ENCODE measurements around the gene BLNK. TPM values are rescaled to one million over a fixed set of nuclear protein-coding genes. Genes with fewer than 3 reads are reported as not detected.

BLNK gene
- polyA plus RNA-seq, 1 of the 3 experiments (the other 2 are of a cell fraction): not detected

DNA sequence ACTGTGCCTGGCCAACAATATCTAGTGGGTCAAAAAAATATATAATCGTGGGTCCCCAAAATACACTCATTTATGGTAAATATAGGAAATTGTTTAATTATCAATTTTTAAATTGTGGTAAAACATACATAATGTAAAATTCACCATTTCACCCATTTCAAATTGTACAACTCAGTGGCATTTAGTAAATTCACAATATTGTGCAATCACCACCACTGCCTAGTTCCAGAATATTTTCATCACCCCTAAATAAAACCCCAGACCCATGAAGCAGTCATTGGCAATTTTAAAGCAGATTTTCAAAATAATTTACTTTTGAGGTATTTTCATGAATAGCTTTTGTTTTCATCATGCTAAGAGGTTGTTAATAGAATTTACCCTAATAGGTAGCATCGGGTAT lies 10.2 kb downstream of the BLNK start:
- Histone ChIP-seq H2AFZ (ENCODE audit: low read depth) (no peak overlapping the region), H4K20me1 (ENCODE audit: insufficient read depth) (no peaks in the 10 kb centered on the region), H3K9ac (no peak overlapping the region), H3K36me3 (replicated peaks in 1 of 2; ENCODE audit: control insufficient read depth in 1 of 2, insufficient read depth in 2 of 2, low read length in 1 of 2) (no peaks in the 10 kb centered on the region), H3K79me2 (ENCODE audit: insufficient read depth) (no peaks in the 10 kb centered on the region), H3F3A (replicated peaks; ENCODE audit: insufficient read depth) (no peaks in the 10 kb centered on the region), H3K4me3 (ENCODE audit: low read depth in 2 of 2, low read length in 1 of 2) (no peak overlapping the region), H3K9me3 (no peaks in the 10 kb centered on the region), H3K9me2 (no peaks in the 10 kb centered on the region), H3K27ac (ENCODE audit: low read depth in 2 of 2, low read length in 1 of 2) (no peak overlapping the region), H3K4me1 (ENCODE audit: control insufficient read depth in 1 of 2, insufficient read depth in 2 of 2, low read depth in 1 of 2, low read length in 1 of 2) (no peaks in the 10 kb centered on the region), H3K27me3 (ENCODE audit: insufficient read depth) (no peaks in the 10 kb centered on the region), H3K4me2 (no peak overlapping the region)
- no peak for DNase-seq
- TF ChIP-seq SMC3 (IDR thresholded peaks at IDR 0.05; ENCODE audit: low read depth, low read length) (no peak), EZH2phosphoT487 (IDR thresholded peaks at IDR 0.05; ENCODE audit: borderline replicate concordance, low read depth) (no peak), NFIC (IDR thresholded peaks at IDR 0.05; ENCODE audit: borderline replicate concordance) (no peak), FOSL2 (IDR thresholded peaks at IDR 0.05; ENCODE audit: borderline replicate concordance, low read depth) (no peak), MXI1 (IDR thresholded peaks at IDR 0.05; ENCODE audit: low read depth, low read length) (no peak), MEF2A (IDR thresholded peaks at IDR 0.05; ENCODE audit: borderline replicate concordance, low read depth) (no peak), ELF1 (IDR thresholded peaks at IDR 0.05) (no peak), TCF12 (IDR thresholded peaks at IDR 0.05) (no peak), EP300 (IDR thresholded peaks at IDR 0.05; ENCODE audit: borderline replicate concordance in 1 of 2, low read depth in 1 of 2, low read length in 1 of 2) (no peak), YY1 (IDR thresholded peaks at IDR 0.05; ENCODE audit: low read depth) (no peak)
- TF ChIP-seq, protein P1, sequence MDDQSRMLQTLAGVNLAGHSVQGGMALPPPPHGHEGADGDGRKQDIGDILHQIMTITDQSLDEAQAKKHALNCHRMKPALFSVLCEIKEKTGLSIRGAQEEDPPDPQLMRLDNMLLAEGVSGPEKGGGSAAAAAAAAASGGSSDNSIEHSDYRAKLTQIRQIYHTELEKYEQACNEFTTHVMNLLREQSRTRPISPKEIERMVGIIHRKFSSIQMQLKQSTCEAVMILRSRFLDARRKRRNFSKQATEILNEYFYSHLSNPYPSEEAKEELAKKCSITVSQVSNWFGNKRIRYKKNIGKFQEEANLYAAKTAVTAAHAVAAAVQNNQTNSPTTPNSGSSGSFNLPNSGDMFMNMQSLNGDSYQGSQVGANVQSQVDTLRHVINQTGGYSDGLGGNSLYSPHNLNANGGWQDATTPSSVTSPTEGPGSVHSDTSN (IDR thresholded peaks at IDR 0.05): no peak
- TF ChIP-seq, protein P2, sequence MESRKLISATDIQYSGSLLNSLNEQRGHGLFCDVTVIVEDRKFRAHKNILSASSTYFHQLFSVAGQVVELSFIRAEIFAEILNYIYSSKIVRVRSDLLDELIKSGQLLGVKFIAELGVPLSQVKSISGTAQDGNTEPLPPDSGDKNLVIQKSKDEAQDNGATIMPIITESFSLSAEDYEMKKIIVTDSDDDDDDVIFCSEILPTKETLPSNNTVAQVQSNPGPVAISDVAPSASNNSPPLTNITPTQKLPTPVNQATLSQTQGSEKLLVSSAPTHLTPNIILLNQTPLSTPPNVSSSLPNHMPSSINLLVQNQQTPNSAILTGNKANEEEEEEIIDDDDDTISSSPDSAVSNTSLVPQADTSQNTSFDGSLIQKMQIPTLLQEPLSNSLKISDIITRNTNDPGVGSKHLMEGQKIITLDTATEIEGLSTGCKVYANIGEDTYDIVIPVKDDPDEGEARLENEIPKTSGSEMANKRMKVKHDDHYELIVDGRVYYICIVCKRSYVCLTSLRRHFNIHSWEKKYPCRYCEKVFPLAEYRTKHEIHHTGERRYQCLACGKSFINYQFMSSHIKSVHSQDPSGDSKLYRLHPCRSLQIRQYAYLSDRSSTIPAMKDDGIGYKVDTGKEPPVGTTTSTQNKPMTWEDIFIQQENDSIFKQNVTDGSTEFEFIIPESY (IDR thresholded peaks at IDR 0.05; ENCODE audit: borderline replicate concordance, low read depth): no peak
- TF ChIP-seq, protein P3, sequence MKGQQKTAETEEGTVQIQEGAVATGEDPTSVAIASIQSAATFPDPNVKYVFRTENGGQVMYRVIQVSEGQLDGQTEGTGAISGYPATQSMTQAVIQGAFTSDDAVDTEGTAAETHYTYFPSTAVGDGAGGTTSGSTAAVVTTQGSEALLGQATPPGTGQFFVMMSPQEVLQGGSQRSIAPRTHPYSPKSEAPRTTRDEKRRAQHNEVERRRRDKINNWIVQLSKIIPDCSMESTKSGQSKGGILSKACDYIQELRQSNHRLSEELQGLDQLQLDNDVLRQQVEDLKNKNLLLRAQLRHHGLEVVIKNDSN (IDR thresholded peaks at IDR 0.05; ENCODE audit: borderline replicate concordance, low read depth): no peak
- POLR2A ChIA-PET: no interaction called here
- 21% methylated on average over 2 of the region's 2 CpGs for WGBS (ENCODE audit: low lambda C conversion rate)
- CTCF ChIA-PET: interaction anchor here (1.0 kb wide), 1 partner anchor 32 kb away, joined by 4 read pairs; no protein-coding TSS in a partner anchor

DNA sequence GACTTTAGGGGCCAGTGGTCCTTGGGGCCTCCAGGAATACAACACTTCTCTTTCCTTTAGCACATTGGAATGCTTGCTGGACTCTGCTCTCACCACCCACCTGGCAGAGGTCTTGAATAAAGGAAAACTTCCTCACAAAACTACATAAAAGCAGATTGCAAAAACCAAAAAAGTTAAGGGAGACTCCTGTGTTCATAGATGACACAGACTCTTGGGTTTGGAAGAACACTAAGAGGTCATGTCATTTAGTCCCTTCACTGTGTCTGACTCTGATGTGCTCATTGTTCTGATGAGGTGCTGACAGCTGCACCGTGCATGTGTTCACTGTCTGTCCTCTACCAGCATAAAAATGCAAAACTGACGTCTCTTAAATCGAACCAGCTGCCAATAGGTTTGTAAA lies 11.4 kb downstream of the BLNK start:
- Histone ChIP-seq H4K20me1 (ENCODE audit: insufficient read depth) (no peaks in the 10 kb centered on the region), H3K27ac (ENCODE audit: low read depth in 2 of 2, low read length in 1 of 2) (no peak overlapping the region), H3F3A (replicated peaks; ENCODE audit: insufficient read depth) (no peaks in the 10 kb centered on the region), H3K4me1 (ENCODE audit: control insufficient read depth in 1 of 2, insufficient read depth in 2 of 2, low read depth in 1 of 2, low read length in 1 of 2) (no peaks in the 10 kb centered on the region; a peak in 1 of 4 replicates), H3K36me3 (replicated peaks in 1 of 2; ENCODE audit: control insufficient read depth in 1 of 2, insufficient read depth in 2 of 2, low read length in 1 of 2) (no peaks in the 10 kb centered on the region), H3K79me2 (ENCODE audit: insufficient read depth) (no peaks in the 10 kb centered on the region), H3K4me3 (ENCODE audit: low read depth in 2 of 2, low read length in 1 of 2) (no peak overlapping the region), H3K9me2 (no peaks in the 10 kb centered on the region), H2AFZ (ENCODE audit: low read depth) (no peak overlapping the region), H3K4me2 (no peak overlapping the region), H3K27me3 (ENCODE audit: insufficient read depth) (no peaks in the 10 kb centered on the region), H3K9me3 (no peaks in the 10 kb centered on the region), H3K9ac (no peak overlapping the region)
- DNase-seq: no peak
- TF ChIP-seq RFX5 (IDR thresholded peaks at IDR 0.05; ENCODE audit: low read length): no peak
- TF ChIP-seq YY1 (IDR thresholded peaks at IDR 0.05; ENCODE audit: low read depth): no peak
- no peak for TF ChIP-seq SMC3 (IDR thresholded peaks at IDR 0.05; ENCODE audit: low read depth, low read length)
- TF ChIP-seq ELF1 (IDR thresholded peaks at IDR 0.05): no peak
- TF ChIP-seq FOSL2 (IDR thresholded peaks at IDR 0.05; ENCODE audit: borderline replicate concordance, low read depth): no peak
- TF ChIP-seq RAD21 (IDR thresholded peaks at IDR 0.05; ENCODE audit: low read length): no peak
- TF ChIP-seq RXRA (IDR thresholded peaks at IDR 0.05; ENCODE audit: borderline replicate concordance, low read depth): no peak
- no peak for TF ChIP-seq NFIC (IDR thresholded peaks at IDR 0.05; ENCODE audit: borderline replicate concordance)
- CTCF ChIA-PET: interaction anchor here (0.6 to 1.0 kb wide), 3 partner anchors 31 to 256 kb away, joined by 3 to 5 read pairs (median 4); no protein-coding TSS in a partner anchor
- POLR2A ChIA-PET: no interaction called here
- WGBS (ENCODE audit: low lambda C conversion rate): 37% methylated on average over 3 of the region's 3 CpGs

All from SK-N-SH (cell line).